Liver (tissue), 3 donors: ENCODE data around the gene SYNGR3.

Experiments
- RAD21 ChIP-seq, 2 donors: IDR thresholded peaks; 2 replicates each; pipeline ENCODE4 v1.6.1; 2016; ENCODE audit warnings: antibody characterized with exemption in 2 of 2, mild to moderate bottlenecking in 2 of 2
- YY1 ChIP-seq: IDR thresholded peaks from 2 replicates; pipeline ENCODE4 v1.6.1; 2016; ENCODE audit warnings: antibody characterized with exemption, mild to moderate bottlenecking
- TF ChIP-seq, protein P1 (sequence below): IDR thresholded peaks from 2 replicates; pipeline ENCODE4 v1.6.1; 2016; ENCODE audit warnings: antibody characterized with exemption
- TF ChIP-seq, protein P2 (sequence below): fragments of 150-350 bp; IDR thresholded peaks from 2 replicates; pipeline ENCODE4 v1.5.1; 2017; ENCODE audit warnings: improper control_type of control experiment, low read depth, low read length; ENCODE audit not compliant: missing input control
- TF ChIP-seq, protein P3 (sequence below): IDR thresholded peaks from 2 replicates; pipeline ENCODE4 v1.6.1; 2016; ENCODE audit warnings: antibody characterized with exemption
- donor health status: healthy.
- donor health status: healthy.

DNA sequence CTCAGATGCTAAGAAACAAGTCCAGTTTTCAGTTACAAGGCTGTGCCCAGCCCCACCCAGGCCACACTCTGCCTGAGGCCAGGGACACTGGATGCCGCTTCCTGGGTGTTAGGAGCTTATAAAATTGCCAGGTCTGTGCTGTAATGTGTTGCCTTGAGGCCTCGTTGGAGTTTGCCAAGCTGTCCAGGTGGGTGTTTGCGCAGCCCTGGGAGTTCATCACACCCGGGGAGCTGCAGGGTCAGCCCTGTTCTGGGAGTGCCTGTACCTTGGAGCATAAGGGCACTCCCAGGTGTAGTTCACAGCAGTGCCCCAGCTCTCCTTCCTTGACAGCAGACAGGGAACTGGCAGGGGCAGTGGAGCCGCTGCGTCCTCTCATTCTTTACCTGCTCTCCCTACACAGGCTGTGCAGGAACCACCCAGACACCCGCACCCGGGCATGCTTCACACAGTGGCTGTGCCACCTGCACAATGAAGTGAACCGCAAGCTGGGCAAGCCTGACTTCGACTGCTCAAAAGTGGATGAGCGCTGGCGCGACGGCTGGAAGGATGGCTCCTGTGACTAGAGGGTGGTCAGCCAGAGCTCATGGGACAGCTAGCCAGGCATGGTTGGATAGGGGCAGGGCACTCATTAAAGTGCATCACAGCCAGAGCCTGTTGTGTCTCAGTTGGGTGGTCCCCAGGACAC is 4.2 kb upstream of the SYNGR3 start:
- TF ChIP-seq, protein P1, sequence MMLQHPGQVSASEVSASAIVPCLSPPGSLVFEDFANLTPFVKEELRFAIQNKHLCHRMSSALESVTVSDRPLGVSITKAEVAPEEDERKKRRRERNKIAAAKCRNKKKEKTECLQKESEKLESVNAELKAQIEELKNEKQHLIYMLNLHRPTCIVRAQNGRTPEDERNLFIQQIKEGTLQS: no peak
- TF ChIP-seq, protein P2, sequence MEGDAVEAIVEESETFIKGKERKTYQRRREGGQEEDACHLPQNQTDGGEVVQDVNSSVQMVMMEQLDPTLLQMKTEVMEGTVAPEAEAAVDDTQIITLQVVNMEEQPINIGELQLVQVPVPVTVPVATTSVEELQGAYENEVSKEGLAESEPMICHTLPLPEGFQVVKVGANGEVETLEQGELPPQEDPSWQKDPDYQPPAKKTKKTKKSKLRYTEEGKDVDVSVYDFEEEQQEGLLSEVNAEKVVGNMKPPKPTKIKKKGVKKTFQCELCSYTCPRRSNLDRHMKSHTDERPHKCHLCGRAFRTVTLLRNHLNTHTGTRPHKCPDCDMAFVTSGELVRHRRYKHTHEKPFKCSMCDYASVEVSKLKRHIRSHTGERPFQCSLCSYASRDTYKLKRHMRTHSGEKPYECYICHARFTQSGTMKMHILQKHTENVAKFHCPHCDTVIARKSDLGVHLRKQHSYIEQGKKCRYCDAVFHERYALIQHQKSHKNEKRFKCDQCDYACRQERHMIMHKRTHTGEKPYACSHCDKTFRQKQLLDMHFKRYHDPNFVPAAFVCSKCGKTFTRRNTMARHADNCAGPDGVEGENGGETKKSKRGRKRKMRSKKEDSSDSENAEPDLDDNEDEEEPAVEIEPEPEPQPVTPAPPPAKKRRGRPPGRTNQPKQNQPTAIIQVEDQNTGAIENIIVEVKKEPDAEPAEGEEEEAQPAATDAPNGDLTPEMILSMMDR: no peak
- TF ChIP-seq RAD21 (IDR thresholded peaks at IDR 0.05) (no peak), YY1 (no peak)
- TF ChIP-seq, protein P3, sequence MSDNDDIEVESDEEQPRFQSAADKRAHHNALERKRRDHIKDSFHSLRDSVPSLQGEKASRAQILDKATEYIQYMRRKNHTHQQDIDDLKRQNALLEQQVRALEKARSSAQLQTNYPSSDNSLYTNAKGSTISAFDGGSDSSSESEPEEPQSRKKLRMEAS: no peak
